T-helper 2 cell treated with Interferon-gamma antibody and Interleukin-4, amounts not matched to agents 5 μg/mL and 100 μg/mL, for 36 hours (primary cell): Measurements from ENCODE around the gene MYNN.
"Not testable (repeated sequence)": the region's sequence is repeated elsewhere in the genome, so short reads cannot be mapped to it uniquely, and the experiment has no call there.

Experiments
- DNase-seq: peaks from one replicate; pipeline ENCODE4 v3.0.0; 2021; ENCODE audit warnings: low spot score
- H3K27ac Mint-ChIP-seq: one replicate; pipeline ENCODE4 v1.8.0; 2021; ENCODE audit warnings: mild to moderate bottlenecking, mixed read lengths
- H3K27me3 Mint-ChIP-seq: one replicate; pipeline ENCODE4 v1.8.0; 2021; ENCODE audit warnings: low read depth, mixed read lengths
- H3K36me3 Mint-ChIP-seq: one replicate; pipeline ENCODE4 v1.8.0; 2021; ENCODE audit warnings: low read depth, mixed read lengths
- H3K4me1 Mint-ChIP-seq: one replicate; pipeline ENCODE4 v1.8.0; 2021; ENCODE audit warnings: low read depth, mixed read lengths
- H3K4me3 Mint-ChIP-seq: one replicate; pipeline ENCODE4 v1.8.0; 2022; ENCODE audit warnings: mild to moderate bottlenecking, moderate library complexity, mixed read lengths
- H3K9me3 Mint-ChIP-seq: one replicate; pipeline ENCODE4 v1.8.0; 2021; ENCODE audit warnings: mixed read lengths

MYNN gene

DNA sequence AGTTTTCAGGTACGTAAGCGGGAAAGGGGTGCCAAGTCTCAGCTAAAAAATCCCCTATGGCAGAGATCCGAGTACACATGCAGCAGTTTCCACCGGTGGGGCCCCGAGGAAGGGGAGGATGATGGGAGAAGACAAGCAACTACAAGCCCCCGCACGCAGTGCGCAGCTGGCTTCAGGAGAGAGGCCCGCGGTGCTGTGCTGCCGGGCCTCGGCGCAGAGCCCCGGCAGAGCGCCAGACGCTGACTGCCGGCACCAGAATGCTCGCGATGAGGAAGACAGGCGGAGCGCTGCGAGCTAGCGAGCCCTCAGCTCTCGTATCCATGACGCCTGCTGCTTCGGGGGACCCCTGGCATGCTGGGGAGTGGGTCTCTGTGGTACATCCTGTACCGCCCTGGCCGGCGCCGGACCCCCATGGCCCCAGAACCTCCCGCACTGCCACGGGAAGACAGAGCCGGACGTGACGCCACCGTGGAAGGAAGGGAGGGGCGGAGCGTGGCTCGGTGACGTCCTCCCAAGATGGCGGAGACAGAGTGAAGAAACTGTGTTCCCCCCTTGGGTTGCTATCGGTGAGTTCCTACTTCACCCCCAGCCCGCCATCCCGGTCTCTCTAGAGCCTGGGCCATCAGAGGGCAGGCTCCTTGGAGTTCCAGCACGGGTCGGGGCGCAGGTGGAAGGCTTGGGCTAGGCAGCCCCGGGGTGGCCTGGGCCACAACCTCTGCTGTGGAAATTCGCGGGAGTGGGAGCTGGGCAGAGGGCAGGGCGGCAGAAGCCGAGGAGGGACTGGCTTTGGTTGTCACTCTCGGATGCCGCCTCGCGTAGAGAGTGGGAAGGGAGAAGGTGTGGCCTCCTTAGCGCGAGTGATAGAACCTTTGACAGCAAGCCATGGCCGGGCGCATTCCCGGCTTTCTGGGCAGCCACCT is at the start of gene MYNN:
TSS of gene MYNN (plus strand) at position 500 of the 920 bp plus-strand sequence. CDS start 900 bp downstream, outside the sequence.
- Mint-ChIP-seq H3K27ac (peak within 1 kb of the TSS; percentile 100), H3K36me3 (peaks cover 36% of the 10 kb centered on the region), H3K27me3 (no peaks in the 10 kb centered on the region)

DNA sequence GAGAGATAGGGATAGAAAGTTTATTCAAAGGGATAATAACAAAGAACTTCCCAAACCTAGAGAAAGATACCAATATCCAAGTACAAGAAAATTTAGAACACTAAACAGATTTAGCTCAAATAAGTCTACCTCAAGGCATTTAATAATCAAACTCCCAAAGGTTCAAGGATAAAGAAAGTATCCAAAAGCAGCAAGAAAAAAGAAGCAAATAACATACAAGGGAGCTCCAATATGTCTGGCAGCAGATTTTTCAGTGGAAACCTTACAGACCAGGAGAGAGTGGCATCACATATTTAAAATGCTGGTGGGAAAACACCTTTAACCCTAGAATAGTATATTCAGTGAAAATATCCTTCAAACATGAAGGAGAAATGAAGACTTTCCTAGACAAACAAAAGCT is 41.3 kb upstream of the MYNN start:
- H3K4me3 Mint-ChIP-seq, H3K36me3 Mint-ChIP-seq, H3K27ac Mint-ChIP-seq, H3K4me1 Mint-ChIP-seq, DNase-seq: not testable (repeated sequence)
- peaks cover 10% of the 10 kb centered on the region for H3K27me3 Mint-ChIP-seq
- H3K9me3 Mint-ChIP-seq: peaks cover 15% of the 10 kb centered on the region

More for the DNA sequence above, at the start of gene MYNN:
- peak within 1 kb of the TSS; percentile 96 for H3K4me3 Mint-ChIP-seq
- no peaks in the 10 kb centered on the region for H3K9me3 Mint-ChIP-seq
- peaks cover 38% of the 10 kb centered on the region for H3K4me1 Mint-ChIP-seq
- peak; percentile 92 for DNase-seq

DNA sequence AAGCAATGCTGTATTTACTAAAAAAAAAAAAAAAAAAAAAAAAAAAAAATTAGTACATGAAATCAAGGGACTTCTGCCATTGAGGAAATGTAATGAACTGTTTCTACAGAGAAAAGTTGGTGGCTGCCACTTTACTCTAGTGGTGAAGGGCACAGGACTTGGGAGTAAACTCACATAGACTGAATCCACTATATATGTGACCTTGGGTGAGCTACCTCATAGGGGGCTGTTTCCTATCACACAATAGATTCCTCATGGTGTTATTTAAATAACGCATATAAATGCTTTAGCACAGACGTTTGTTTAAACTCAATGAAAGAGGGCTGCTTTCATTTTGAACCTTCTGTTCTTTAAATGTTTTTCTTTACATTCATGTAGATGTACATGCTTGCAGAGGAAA is 34.1 kb upstream of the MYNN start:
- Mint-ChIP-seq H3K27ac (no peak overlapping the region), H3K36me3 (no peaks in the 10 kb centered on the region), H3K9me3 (peaks cover 9% of the 10 kb centered on the region), H3K4me3 (no peak overlapping the region), H3K4me1 (no peaks in the 10 kb centered on the region), H3K27me3 (peaks cover 3% of the 10 kb centered on the region)
- DNase-seq: no peak

DNA sequence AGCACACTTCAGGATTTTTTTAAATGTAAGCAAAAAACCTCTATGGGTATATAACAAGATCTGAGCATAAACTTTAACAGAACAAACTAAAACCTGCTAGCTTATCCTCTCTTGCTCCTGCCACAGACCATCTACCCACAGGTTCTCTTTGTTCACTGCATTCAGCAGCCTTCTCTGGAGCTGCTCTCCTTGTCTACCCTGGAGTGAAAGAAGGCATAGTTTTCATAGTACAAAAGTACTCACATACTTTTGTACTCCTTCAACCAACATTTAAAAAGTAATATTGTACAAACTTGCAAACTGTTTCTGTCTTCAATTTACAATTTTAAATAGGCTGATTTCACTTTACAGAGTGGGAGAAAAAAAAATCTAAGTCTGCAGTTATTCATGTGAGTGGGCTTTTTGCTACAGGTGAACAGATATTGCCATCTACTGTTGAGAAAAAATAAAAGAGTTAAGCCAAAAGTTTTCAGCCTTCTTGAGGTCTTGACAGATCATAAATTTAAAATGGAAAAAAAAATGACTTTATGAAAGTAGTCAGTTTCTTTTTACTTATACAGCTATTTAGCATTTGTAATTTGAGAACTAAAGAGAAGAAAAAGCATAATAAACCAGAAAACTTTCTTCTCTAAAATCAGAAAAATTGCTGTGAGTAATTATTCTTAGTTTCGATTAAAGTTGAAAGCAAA is 28.7 kb upstream of the MYNN start:
- H3K9me3 Mint-ChIP-seq: no peaks in the 10 kb centered on the region
- peaks cover 36% of the 10 kb centered on the region for H3K27me3 Mint-ChIP-seq
- DNase-seq: no peak
- H3K4me3 Mint-ChIP-seq: no peak overlapping the region
- H3K27ac Mint-ChIP-seq: no peak overlapping the region
- H3K4me1 Mint-ChIP-seq: peaks cover 7% of the 10 kb centered on the region
- no peaks in the 10 kb centered on the region for H3K36me3 Mint-ChIP-seq

DNA sequence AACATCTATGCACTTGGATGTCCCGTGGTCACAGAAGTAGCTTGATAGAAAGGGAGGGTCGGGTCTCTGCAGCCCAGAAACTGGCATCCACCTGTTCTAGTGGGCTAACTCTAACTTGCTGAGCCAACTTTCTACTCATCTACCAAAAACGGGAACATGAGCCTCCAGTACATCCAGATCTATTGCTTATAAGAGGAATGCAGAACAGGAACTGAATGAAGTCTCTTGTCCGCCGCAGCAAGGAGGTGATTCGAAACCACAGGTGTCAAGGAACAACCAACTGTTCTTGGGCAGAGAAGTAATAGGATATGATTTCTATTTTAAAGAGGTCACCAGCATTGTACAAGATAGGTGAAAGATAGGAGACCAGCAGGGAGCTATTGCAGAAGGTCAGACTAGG is 26.3 kb upstream of the MYNN start:
- H3K4me1 Mint-ChIP-seq: peaks cover 9% of the 10 kb centered on the region
- no peak for DNase-seq
- no peak overlapping the region for H3K4me3 Mint-ChIP-seq
- no peak overlapping the region for H3K27ac Mint-ChIP-seq
- H3K27me3 Mint-ChIP-seq: peaks cover 44% of the 10 kb centered on the region
- H3K36me3 Mint-ChIP-seq: no peaks in the 10 kb centered on the region
- no peaks in the 10 kb centered on the region for H3K9me3 Mint-ChIP-seq

DNA sequence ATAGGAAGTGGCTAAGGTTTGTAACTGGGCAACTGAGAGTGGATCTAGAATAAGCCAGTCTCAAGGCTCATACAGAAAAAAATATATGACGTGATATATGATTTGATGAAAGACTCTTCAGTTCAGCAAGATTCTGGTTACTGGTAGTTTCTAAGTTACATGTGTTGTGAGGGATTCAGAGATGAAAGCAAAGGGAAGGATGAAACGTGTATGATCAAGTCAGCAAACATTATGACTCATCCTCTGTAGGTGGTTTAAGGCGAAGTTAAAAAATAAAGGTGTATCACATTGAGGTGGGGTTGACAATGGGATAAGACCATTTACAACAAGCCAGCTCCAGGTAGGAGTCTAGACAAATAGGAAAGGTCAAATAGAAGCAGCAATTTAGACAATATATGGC is 24.5 kb upstream of the MYNN start:
- peaks cover 43% of the 10 kb centered on the region for H3K27me3 Mint-ChIP-seq
- H3K27ac Mint-ChIP-seq: no peak overlapping the region
- H3K36me3 Mint-ChIP-seq: no peaks in the 10 kb centered on the region

DNA sequence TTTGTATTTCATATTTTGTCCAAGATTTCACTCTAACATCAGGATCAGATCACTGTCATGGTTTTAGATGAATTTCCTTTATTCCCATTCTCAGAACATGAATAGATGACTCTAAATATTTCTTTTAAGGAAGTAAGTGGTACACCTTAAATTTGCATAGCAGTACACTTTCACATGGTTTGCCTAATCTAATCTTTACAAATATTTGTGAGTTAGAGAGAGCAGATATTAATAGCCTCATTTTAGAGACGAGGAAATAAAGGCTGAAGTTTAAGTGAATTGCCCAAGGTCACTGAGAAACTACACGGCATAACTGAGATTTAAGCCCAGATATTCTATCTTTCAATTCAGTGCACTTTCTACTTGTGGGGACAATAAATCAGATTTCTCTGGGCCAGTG is 22.5 kb upstream of the MYNN start:
- Mint-ChIP-seq H3K36me3 (no peaks in the 10 kb centered on the region), H3K4me3 (no peak overlapping the region), H3K9me3 (no peaks in the 10 kb centered on the region), H3K4me1 (peaks cover 12% of the 10 kb centered on the region), H3K27me3 (peaks cover 40% of the 10 kb centered on the region), H3K27ac (no peak overlapping the region)
- DNase-seq: no peak

More for the DNA sequence above, 24.5 kb upstream of the MYNN start:
- Mint-ChIP-seq H3K9me3 (no peaks in the 10 kb centered on the region), H3K4me1 (peaks cover 10% of the 10 kb centered on the region), H3K4me3 (no peak overlapping the region)
- no peak for DNase-seq

DNA sequence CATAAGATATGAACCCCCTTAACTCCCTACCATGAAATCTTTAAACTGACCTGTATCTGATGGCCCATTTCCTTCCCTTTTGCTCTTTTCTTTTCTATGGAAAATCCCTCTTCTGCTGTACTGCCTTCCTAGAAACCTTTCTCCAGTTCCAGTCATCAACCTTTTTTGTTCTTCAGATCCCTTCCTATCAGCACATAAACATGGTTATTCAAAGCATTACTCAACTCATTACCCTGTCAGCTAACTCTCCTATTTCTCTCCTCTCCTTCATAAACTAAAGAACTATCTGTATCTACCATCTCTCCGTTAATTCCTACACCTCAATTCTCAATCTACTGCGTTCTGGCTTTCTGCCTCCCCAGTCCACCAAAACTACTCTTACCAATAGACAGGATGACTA is 21.3 kb upstream of the MYNN start:
- H3K4me1 Mint-ChIP-seq: peaks cover 12% of the 10 kb centered on the region
- no peaks in the 10 kb centered on the region for H3K36me3 Mint-ChIP-seq
- H3K9me3 Mint-ChIP-seq: no peaks in the 10 kb centered on the region
- no peak overlapping the region for H3K27ac Mint-ChIP-seq
- H3K27me3 Mint-ChIP-seq: peaks cover 33% of the 10 kb centered on the region
- no peak overlapping the region for H3K4me3 Mint-ChIP-seq
- DNase-seq: no peak

DNA sequence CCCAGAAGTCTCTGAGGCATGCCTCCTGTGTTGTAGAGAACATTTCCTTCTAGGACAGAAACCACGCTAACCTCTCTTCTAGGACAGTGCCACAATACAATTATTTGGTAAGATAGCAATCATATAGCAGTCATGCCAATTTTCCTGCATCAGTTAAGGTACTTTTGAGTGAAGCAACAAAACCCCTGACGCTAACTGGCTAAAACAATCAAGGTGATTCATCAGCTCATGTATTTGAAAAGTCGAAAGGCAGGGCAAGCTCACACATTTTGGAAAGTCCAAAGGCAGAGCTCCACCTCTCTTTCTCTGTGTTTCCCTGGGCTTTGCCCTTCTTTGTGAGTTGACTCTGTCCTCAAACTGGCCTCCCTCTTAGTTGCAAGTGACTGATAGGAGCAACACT is 18.5 kb upstream of the MYNN start:
- Mint-ChIP-seq H3K9me3 (no peaks in the 10 kb centered on the region), H3K36me3 (no peaks in the 10 kb centered on the region), H3K27me3 (peaks cover 14% of the 10 kb centered on the region), H3K4me3 (no peak overlapping the region), H3K27ac (no peak overlapping the region), H3K4me1 (peaks cover 16% of the 10 kb centered on the region)
- no peak for DNase-seq

DNA sequence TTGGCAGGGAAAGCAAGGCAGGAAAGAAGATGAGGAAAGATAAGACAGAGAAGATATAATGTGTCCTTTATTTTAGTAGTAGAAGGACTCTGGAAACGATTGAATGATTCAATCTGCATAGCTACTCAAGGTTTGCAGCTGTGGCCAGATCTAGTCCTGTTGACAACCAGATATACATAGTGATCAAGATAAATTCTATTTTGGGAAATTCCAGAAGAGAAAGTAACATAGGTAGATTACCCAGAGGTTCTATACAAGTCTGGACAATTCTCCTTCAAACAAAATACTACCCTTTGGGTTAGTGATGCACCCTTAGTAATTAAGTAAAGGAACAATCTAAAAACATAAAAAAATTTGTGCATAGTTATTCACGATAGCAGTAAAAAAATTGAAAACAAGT is 17.7 kb upstream of the MYNN start:
- Mint-ChIP-seq H3K4me1 (peaks cover 19% of the 10 kb centered on the region), H3K27ac (no peak overlapping the region), H3K9me3 (no peaks in the 10 kb centered on the region), H3K36me3 (no peaks in the 10 kb centered on the region), H3K27me3 (peaks cover 9% of the 10 kb centered on the region), H3K4me3 (no peak overlapping the region)
- DNase-seq: no peak

DNA sequence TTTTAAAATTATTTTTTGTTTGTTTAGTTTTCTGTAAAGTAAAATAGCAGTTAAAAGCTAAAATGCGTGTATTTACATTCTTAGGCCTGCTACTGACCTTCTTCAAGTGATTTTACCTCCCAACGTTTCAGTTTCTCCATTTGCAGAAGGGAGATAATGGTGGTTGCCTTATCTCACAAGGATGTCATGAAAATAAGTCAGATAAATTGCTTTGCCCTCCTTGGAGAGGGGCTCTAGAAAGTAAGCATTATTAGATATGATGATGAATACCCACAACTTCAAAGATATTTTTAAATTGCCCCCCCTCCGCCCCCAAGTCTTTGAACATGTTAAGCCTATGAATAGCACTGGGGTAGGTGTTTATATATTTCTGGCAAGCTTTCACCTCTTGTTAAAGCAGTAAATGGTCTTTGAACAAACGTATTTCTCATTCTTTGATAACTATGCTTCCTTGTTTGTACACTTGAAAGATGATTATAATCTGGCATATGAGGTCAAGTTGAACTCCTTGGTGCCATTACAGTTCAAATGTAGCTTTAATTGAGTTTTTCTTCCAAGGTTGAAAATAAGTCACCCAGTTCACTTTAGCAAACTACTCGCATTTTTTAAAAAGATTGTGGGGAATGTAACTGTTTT is 14.7 kb upstream of the MYNN start:
- H3K4me3 Mint-ChIP-seq: no peak overlapping the region
- DNase-seq: no peak
- no peaks in the 10 kb centered on the region for H3K36me3 Mint-ChIP-seq
- no peaks in the 10 kb centered on the region for H3K9me3 Mint-ChIP-seq
- H3K27ac Mint-ChIP-seq: no peak overlapping the region
- peaks cover 4% of the 10 kb centered on the region for H3K27me3 Mint-ChIP-seq
- peaks cover 21% of the 10 kb centered on the region for H3K4me1 Mint-ChIP-seq

DNA sequence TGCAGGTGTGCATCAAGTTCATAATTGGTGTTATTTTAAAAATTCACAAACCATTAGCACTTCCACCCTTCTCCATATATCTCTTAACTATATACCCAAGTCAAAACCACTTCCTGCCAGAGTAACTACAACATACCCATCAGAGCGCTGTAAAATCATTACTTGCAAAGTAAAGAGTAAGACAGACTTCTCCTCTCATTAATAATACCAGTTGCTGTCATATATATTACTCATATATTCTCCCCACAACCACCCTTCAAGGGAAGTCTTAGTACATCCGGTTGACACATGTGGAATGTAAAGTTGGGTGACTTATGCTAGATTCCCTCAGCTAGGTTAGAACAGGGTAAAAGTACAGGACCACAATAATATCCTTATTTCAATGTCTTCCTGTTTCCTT is 13.9 kb upstream of the MYNN start:
- H3K27ac Mint-ChIP-seq: peak overlapping the region; percentile 60
- no peaks in the 10 kb centered on the region for H3K9me3 Mint-ChIP-seq
- peaks cover 4% of the 10 kb centered on the region for H3K27me3 Mint-ChIP-seq
- peak; percentile 25 for DNase-seq
- H3K4me3 Mint-ChIP-seq: peak overlapping the region; percentile 39
- H3K36me3 Mint-ChIP-seq: peaks cover 2% of the 10 kb centered on the region
- H3K4me1 Mint-ChIP-seq: peaks cover 27% of the 10 kb centered on the region

DNA sequence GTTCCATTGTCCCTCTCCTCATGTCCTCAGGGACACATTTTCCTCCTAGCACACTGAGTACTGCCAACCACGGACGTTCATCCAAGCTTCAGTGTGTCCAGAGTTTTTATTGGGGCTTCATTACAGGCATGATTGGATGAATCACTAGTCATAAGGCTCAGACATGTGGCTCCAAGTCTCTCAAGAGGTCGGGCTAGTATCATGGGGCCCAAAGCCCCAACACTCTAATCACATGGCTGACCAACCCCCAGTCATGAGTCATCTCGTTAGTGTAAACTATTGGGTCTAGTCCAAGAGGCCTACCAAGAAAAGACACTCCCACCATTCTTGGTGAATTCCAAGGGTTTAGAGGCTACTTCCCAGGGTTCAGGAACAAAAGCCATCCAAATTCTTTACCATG is 12.7 kb upstream of the MYNN start:
- no peaks in the 10 kb centered on the region for H3K9me3 Mint-ChIP-seq
- peaks cover 1% of the 10 kb centered on the region for H3K27me3 Mint-ChIP-seq
- no peak overlapping the region for H3K27ac Mint-ChIP-seq
- no peak for DNase-seq
- H3K4me3 Mint-ChIP-seq: no peak overlapping the region
- peaks cover 6% of the 10 kb centered on the region for H3K36me3 Mint-ChIP-seq
- peaks cover 30% of the 10 kb centered on the region for H3K4me1 Mint-ChIP-seq

DNA sequence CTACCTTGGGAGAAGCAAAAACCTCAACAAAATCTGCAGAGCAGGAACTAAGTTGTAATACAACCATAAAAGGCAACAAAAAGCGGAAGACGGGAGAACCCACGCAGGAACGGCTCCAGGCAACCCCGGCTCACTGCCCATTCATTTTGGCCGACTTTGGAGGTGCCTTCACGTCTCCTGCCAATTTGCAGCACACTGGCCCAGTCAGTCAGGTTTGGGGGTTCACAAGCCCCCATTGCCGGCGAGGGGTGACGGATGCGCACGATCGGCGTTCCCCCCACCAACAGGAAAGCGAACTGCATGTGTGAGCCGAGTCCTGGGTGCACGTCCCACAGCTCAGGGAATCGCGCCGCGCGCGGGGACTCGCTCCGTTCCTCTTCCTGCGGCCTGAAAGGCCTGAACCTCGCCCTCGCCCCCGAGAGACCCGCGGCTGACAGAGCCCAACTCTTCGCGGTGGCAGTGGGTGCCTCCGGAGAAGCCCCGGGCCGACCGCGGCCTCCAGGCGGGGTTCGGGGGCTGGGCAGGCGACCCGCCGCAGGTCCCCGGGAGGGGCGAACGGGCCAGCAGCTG is 8.8 kb upstream of the MYNN start:
- Mint-ChIP-seq H3K27me3 (no peaks in the 10 kb centered on the region), H3K4me3 (peak overlapping the region; percentile 93), H3K27ac (peak overlapping the region; percentile 96), H3K4me1 (peaks cover 25% of the 10 kb centered on the region), H3K9me3 (no peaks in the 10 kb centered on the region), H3K36me3 (peaks cover 7% of the 10 kb centered on the region)
- peak; percentile 64 for DNase-seq
